A549 (cell line): ENCODE results near the gene WNK4. TPM values are rescaled to one million over a fixed set of nuclear protein-coding genes. Genes with fewer than 3 reads are reported as not detected.

Source experiments
- ATAC-seq, 2 experiments: fragments of 200-7000 bp in 1 of 2; fragments of >200 bp in 1 of 2; cut with Nextera tagmentation in 1 of 2; cut with Tn5 transposase in 1 of 2; 3 replicates each; pipeline versions ENCODE4 v1.8.0 to v1.9.1; 2018 to 2020; ENCODE audit warnings: mild to moderate bottlenecking in 1 of 2, moderate library complexity in 1 of 2
- CTCF ChIA-PET: fragments of 300-600 bp; sonication (Branson Sonifier 250); formaldehyde crosslinking; extraction: SDS; loops from one replicate; lab custom pipeline; 2021; ENCODE audit warnings: antibody characterized with exemption, inconsistent platforms; lab: Yijun Ruan, JAX
- POLR2A ChIA-PET: fragments of 350-600 bp; formaldehyde crosslinking; extraction: SDS; loops from one replicate; lab custom pipeline; 2021; ENCODE audit warnings: antibody characterized with exemption, inconsistent platforms; lab: Yijun Ruan, JAX
- DNase-seq, 2 experiments: peaks; one replicate each; pipeline versions ENCODE4 v3.0.0 to v3.0.0-alpha.2; 2011 to 2016; ENCODE audit warnings: low read depth in 1 of 2, low spot score in 1 of 2
- FAIRE-seq: peaks from 2 replicates; lab custom pipeline; 2011; peaks lifted over from hg19 to GRCh38; lab: Jason Lieb, UNC
- H3K27ac ChIP-seq, 2 experiments: fragments of >200 bp; sonication (Bioruptor Twin); formaldehyde crosslinking; 3 replicates each; pipeline ENCODE4 v1.5.1; 2016 to 2017
- H3K4me1 ChIP-seq: fragments of >200 bp; sonication (Bioruptor Twin); formaldehyde crosslinking; 3 replicates; pipeline ENCODE4 v1.6.1; 2016
- H3K4me2 ChIP-seq: fragments of >200 bp; sonication (Bioruptor Twin); formaldehyde crosslinking; 3 replicates; pipeline ENCODE4 v1.6.1; 2016
- H3K4me3 ChIP-seq: fragments of >200 bp; sonication (Bioruptor Twin); formaldehyde crosslinking; 3 replicates; pipeline ENCODE4 v1.5.1; 2016
- H3K9me3 ChIP-seq: fragments of >200 bp; sonication (Bioruptor Twin); formaldehyde crosslinking; 3 replicates; pipeline ENCODE4 v1.6.1; 2016
- CEBPB ChIP-seq, 2 experiments: fragments of >200 bp in 1 of 2; sonication (Bioruptor Twin) in 1 of 2; formaldehyde crosslinking in 1 of 2; IDR thresholded peaks; 2 replicates each; pipeline ENCODE4 v1.6.1; 2012 to 2016
- CHD2 ChIP-seq: fragments of 150-350 bp; IDR thresholded peaks from 2 replicates; pipeline ENCODE4 v1.6.1; 2014; ENCODE audit warnings: low read length; ENCODE audit not compliant: partially characterized antibody
- EHF ChIP-seq: fragments of 250-450 bp; sonication (Bioruptor Pico); IDR thresholded peaks from 2 replicates; pipeline ENCODE4 v1.5.0; 2020; ENCODE audit warnings: mild to moderate bottlenecking
- ESRRA ChIP-seq: fragments of 150-350 bp; IDR thresholded peaks from 2 replicates; pipeline ENCODE4 v1.6.1; 2014; ENCODE audit warnings: mild to moderate bottlenecking, low read length, borderline replicate concordance
- FOSL2 ChIP-seq, 2 experiments: fragments of 450-650 bp in 1 of 2; fragments of >200 bp in 1 of 2; sonication (Bioruptor Twin) in 1 of 2; formaldehyde crosslinking; IDR thresholded peaks; 2 replicates each; pipeline versions ENCODE4 v1.5.0 to v1.6.1; 2016 to 2020; ENCODE audit warnings: mild to moderate bottlenecking in 1 of 2, moderate library complexity in 1 of 2
- FOXS1 ChIP-seq: fragments of 250-450 bp; sonication (Bioruptor Pico); IDR thresholded peaks from 2 replicates; pipeline ENCODE4 v1.5.0; 2020; ENCODE audit warnings: mild to moderate bottlenecking, moderate library complexity
- JUN ChIP-seq, 2 experiments: fragments of >200 bp; sonication (Bioruptor Twin); formaldehyde crosslinking; IDR thresholded peaks; 2 replicates in 1 of 2; 3 replicates in 1 of 2; pipeline ENCODE4 v1.6.1; 2016 to 2017
- JUNB ChIP-seq: fragments of >200 bp; sonication (Bioruptor Twin); formaldehyde crosslinking; IDR thresholded peaks from 2 replicates; pipeline ENCODE4 v1.6.1; 2016
- KDM1A ChIP-seq: fragments of 200-600 bp; sonication (generic); IDR thresholded peaks from 2 replicates; pipeline ENCODE4 v1.6.1; 2016; ENCODE audit warnings: low read depth, mild to moderate bottlenecking
- KDM5A ChIP-seq: fragments of 200-600 bp; sonication (generic); IDR thresholded peaks from 2 replicates; pipeline ENCODE4 v1.6.1; 2016; ENCODE audit warnings: antibody characterized with exemption, mild to moderate bottlenecking
- NPAS2 ChIP-seq: fragments of 250-450 bp; sonication (Bioruptor Pico); IDR thresholded peaks from 2 replicates; pipeline ENCODE4 v1.8.0; 2022; ENCODE audit warnings: mild to moderate bottlenecking, moderate library complexity, borderline replicate concordance
- PHF8 ChIP-seq: fragments of 200-600 bp; sonication (generic); IDR thresholded peaks from 2 replicates; pipeline ENCODE4 v1.6.1; 2016; ENCODE audit warnings: low read depth, mild to moderate bottlenecking, antibody characterized with exemption, moderate library complexity, borderline replicate concordance
- POLR2AphosphoS2 ChIP-seq: conservative IDR thresholded peaks from 2 replicates; pipeline ENCODE4 v1.6.1; 2012; ENCODE audit warnings: low read length, improper control_type of control experiment, inconsistent platforms
- RARB ChIP-seq: fragments of 250-450 bp; sonication (Bioruptor Pico); IDR thresholded peaks from 2 replicates; pipeline ENCODE4 v1.8.0; 2021; ENCODE audit warnings: mild to moderate bottlenecking, moderate library complexity
- TP53 ChIP-seq: fragments of 250-450 bp; sonication (Bioruptor Pico); IDR thresholded peaks from 2 replicates; pipeline ENCODE4 v1.5.0; 2021; ENCODE audit warnings: mild to moderate bottlenecking, moderate library complexity
- ZC3H11A ChIP-seq: fragments of 450-650 bp; IDR thresholded peaks from 2 replicates; pipeline ENCODE4 v1.6.1; 2014; ENCODE audit warnings: antibody characterized with exemption, mild to moderate bottlenecking
- WGBS: methylation state at CpG from one replicate; pipeline ENCODE4 v1.1.6; 2017; ENCODE audit errors: missing lambda C conversion rate; 5-methylcytosine and 5-hydroxymethylcytosine counted together
- polyA plus RNA-seq, 4 experiments: library from polyadenylated mRNA; depleted of rRNA in 3 of 4; stranded (reverse); fragments of >200 nt; fragmentation: RNase III in 1 of 4; extraction: RNeasy Plus Mini Kit Qiagen cat#74134 plus additional on column Dnase treatment in 1 of 4; gene quantifications; 2 replicates in 3 of 4; 3 replicates in 1 of 4; pipeline ENCODE4 v1.2.3, GENCODE V29; 2011 to 2017
- TF ChIP-seq, protein P1 (sequence below): fragments of >200 bp; sonication (Bioruptor Twin); formaldehyde crosslinking; IDR thresholded peaks from 3 replicates; pipeline ENCODE4 v1.6.1; 2016
- TF ChIP-seq, protein P2 (sequence below): IDR thresholded peaks from 2 replicates; pipeline ENCODE4 v1.6.1; 2012
- TF ChIP-seq, protein P3 (sequence below): fragments of >200 bp; sonication (Bioruptor Twin); formaldehyde crosslinking; IDR thresholded peaks from 3 replicates; pipeline ENCODE4 v1.5.1; 2016
- TF ChIP-seq, protein P4 (sequence below): IDR thresholded peaks from 2 replicates; pipeline ENCODE4 v1.6.1; 2012
- TF ChIP-seq, protein P5 (sequence below): IDR thresholded peaks from 2 replicates; pipeline ENCODE4 v1.6.1; 2012; ENCODE audit warnings: low read depth, borderline replicate concordance

Gene WNK4
- polyA plus RNA-seq, 2 of the 4 experiments (the other 2 are of a cell fraction): 1.1 to 1.5 TPM

DNA sequence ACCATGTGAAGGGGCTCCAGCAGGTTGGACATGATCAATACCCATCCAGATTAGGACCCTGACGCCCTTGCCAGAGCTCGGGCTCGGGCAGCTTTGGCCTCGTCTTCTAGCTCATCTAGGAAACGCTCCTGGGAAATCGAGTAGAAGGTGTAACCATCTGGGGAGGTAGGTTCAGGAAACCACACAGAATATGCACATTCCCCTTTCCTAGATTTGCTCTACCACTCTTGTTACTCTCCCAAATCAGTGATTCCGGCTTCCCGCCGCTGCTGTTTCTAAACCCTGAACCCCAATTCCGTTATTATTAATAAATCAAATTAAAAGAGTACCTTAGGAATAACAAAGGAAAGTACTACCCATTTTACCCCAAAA lies 17.6 kb downstream of the WNK4 start:
- Histone ChIP-seq H3K9me3 (no peaks in the 10 kb centered on the region), H3K4me2 (peak overlapping the region; percentile 96), H3K27ac (peak overlapping the region; percentile 83 to 92), H3K4me1 (peaks cover 31% of the 10 kb centered on the region), H3K4me3 (peak overlapping the region; percentile 72)
- POLR2A ChIA-PET: interaction anchor here (0.6 to 1.9 kb wide), 8 partner anchors 15 to 200 kb away, joined by 3 to 10 read pairs (median 3); partner anchors contain the start of genes BECN1, RETREG3, RPL27 and TUBG1
- TF ChIP-seq KDM1A (no peak), FOXS1 (CRISPR knock-in tag) (no peak), CHD2 (no peak), FOSL2 (IDR thresholded peaks at IDR 0.05) (no peak), FOSL2 (CRISPR knock-in tag; IDR thresholded peaks at IDR 0.05) (no peak), JUN (IDR thresholded peaks at IDR 0.05) (no peak), JUNB (no peak)
- TF ChIP-seq, protein P1, sequence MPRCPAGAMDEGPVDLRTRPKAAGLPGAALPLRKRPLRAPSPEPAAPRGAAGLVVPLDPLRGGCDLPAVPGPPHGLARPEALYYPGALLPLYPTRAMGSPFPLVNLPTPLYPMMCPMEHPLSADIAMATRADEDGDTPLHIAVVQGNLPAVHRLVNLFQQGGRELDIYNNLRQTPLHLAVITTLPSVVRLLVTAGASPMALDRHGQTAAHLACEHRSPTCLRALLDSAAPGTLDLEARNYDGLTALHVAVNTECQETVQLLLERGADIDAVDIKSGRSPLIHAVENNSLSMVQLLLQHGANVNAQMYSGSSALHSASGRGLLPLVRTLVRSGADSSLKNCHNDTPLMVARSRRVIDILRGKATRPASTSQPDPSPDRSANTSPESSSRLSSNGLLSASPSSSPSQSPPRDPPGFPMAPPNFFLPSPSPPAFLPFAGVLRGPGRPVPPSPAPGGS: no peak; the same call in 2 of the 3 replicates
- TF ChIP-seq, protein P2, sequence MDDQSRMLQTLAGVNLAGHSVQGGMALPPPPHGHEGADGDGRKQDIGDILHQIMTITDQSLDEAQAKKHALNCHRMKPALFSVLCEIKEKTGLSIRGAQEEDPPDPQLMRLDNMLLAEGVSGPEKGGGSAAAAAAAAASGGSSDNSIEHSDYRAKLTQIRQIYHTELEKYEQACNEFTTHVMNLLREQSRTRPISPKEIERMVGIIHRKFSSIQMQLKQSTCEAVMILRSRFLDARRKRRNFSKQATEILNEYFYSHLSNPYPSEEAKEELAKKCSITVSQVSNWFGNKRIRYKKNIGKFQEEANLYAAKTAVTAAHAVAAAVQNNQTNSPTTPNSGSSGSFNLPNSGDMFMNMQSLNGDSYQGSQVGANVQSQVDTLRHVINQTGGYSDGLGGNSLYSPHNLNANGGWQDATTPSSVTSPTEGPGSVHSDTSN: no peak
- TF ChIP-seq, protein P3, sequence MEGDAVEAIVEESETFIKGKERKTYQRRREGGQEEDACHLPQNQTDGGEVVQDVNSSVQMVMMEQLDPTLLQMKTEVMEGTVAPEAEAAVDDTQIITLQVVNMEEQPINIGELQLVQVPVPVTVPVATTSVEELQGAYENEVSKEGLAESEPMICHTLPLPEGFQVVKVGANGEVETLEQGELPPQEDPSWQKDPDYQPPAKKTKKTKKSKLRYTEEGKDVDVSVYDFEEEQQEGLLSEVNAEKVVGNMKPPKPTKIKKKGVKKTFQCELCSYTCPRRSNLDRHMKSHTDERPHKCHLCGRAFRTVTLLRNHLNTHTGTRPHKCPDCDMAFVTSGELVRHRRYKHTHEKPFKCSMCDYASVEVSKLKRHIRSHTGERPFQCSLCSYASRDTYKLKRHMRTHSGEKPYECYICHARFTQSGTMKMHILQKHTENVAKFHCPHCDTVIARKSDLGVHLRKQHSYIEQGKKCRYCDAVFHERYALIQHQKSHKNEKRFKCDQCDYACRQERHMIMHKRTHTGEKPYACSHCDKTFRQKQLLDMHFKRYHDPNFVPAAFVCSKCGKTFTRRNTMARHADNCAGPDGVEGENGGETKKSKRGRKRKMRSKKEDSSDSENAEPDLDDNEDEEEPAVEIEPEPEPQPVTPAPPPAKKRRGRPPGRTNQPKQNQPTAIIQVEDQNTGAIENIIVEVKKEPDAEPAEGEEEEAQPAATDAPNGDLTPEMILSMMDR: no peak
- FAIRE-seq (no peak), DNase-seq (no peak), ATAC-seq (no peak)
- WGBS: 13% methylated on average over 10 of the region's 10 CpGs
- CTCF ChIA-PET: interaction anchor here (0.5 to 24.6 kb wide), 8 partner anchors 11 to 1003 kb away, joined by 3 to 336 read pairs (median 4); partner anchors contain the start of gene BECN1

DNA sequence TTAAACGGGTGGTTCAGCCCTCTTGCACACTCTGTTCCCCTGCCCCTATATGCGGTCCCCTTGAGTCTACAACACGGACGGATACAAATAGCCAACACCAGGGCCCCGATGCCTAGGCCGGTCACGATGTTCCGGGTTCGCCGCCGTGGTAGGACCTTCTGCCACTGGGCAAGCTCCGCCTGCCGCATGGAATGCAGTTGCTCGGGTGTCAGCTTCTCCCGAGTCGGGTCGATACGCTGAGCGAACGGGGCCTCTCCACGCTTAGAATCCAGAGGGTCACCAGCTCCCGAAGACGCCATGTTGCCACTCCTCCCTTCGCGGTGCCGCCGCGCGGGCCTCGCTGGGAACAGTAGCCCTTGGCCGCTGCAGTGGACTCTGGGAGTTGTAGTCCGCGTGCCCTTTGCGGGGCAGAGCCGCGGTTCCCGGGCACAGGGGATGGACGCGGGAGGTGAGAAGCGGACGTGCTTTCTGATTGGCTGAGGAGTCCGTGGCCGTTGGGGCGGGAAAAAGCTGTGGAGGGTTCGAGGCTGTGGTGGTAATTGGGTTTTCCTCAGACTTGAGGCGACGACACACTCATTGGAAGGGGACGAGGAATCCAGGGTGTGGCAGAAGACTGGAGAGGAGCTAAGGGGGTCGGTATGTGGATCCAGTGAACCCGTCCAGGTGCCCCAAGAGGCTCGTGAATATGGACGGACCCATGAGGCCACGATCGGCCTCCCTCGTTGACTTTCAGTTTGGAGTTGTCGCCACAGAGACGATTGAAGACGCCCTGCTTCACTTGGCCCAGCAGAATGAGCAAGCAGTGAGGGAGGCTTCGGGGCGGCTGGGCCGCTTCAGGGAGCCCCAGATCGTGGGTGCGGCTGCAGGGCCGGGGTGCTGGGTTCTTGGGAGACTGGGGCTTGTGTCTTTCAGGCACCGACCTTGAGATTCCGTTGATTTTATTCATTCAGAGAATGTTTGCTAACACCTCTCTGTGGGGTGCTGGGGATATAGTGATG lies 18.3 kb downstream of the WNK4 start, which contains the start of the genes CNTD1 and COA3:
TSS of gene CNTD1 (plus strand) at position 479 of the 998 bp plus-strand sequence. CDS start at position 686, 207 bp downstream.
TSS of gene COA3 (minus strand) at position 322 of the 998 bp plus-strand sequence. CDS start at position 299, 23 bp downstream.
- Histone ChIP-seq H3K4me2 (peak within 1 kb of the TSS; percentile 96), H3K27ac (peak within 1 kb of the TSS; percentile 83 to 92), H3K4me1 (peaks cover 38% of the 10 kb centered on the region), H3K4me3 (peak within 1 kb of the TSS; percentile 72), H3K9me3 (no peaks in the 10 kb centered on the region)
- FAIRE-seq: no peak
- WGBS: 30% methylated on average over 58 of the region's 66 CpGs
- ATAC-seq: peak; percentile 97 to 99
- DNase-seq: peak; percentile 92 to 96
- POLR2A ChIA-PET: interaction anchor here (0.6 to 1.9 kb wide), 8 partner anchors 15 to 199 kb away, joined by 3 to 10 read pairs (median 3); partner anchors contain the start of genes BECN1, RETREG3, RPL27 and TUBG1
- CTCF ChIA-PET: interaction anchor here (0.5 to 24.6 kb wide), 10 partner anchors 11 to 1004 kb away, joined by 3 to 336 read pairs (median 4); partner anchors contain the start of genes BECN1 and VPS25
- TF ChIP-seq RARB (CRISPR knock-in tag): no peak
- TF ChIP-seq, protein P4, sequence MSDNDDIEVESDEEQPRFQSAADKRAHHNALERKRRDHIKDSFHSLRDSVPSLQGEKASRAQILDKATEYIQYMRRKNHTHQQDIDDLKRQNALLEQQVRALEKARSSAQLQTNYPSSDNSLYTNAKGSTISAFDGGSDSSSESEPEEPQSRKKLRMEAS: peak; percentile 100
- TF ChIP-seq NPAS2: no peak
- no peak for TF ChIP-seq CEBPB (IDR thresholded peaks at IDR 0.05)
- TF ChIP-seq KDM5A: peak; percentile 90
- TF ChIP-seq, protein P2: no peak
- TF ChIP-seq, protein P5, sequence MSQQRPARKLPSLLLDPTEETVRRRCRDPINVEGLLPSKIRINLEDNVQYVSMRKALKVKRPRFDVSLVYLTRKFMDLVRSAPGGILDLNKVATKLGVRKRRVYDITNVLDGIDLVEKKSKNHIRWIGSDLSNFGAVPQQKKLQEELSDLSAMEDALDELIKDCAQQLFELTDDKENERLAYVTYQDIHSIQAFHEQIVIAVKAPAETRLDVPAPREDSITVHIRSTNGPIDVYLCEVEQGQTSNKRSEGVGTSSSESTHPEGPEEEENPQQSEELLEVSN: peak; percentile 100
- no peak for TF ChIP-seq ESRRA
- no peak for TF ChIP-seq POLR2AphosphoS2
- TF ChIP-seq PHF8: peak; percentile 79
- TF ChIP-seq, protein P1: 0 out of 3 replicates have a peak, but pooled peaks have one; percentile 39
- TF ChIP-seq EHF (CRISPR knock-in tag): no peak
- 0 out of 2 replicates have a peak, but pooled peaks have one; percentile 10 for TF ChIP-seq TP53
- TF ChIP-seq ZC3H11A: no peak
